GM18867 (cell line): ENCODE data around the gene PURA.

Source experiments
- ATAC-seq: cut with Tn5 transposase; IDR thresholded peaks from one replicate; pipeline ENCODE4 v1.9.1; 2021; ENCODE audit warnings: mild to moderate bottlenecking, moderate library complexity; ENCODE audit not compliant: unreplicated experiment

The PURA gene

GRCh38 chr5:140157032-140157781 lies 43.3 kb downstream of the PURA start:
- peak; percentile 94 for ATAC-seq

GRCh38 chr5:140159014-140159927 lies 45.4 kb downstream of the PURA start:
- no peak for ATAC-seq

GRCh38 chr5:140162275-140162674 lies 48.4 kb downstream of the PURA start:
- ATAC-seq = no peak

- no peak for ATAC-seq
Observed at GRCh38 chr5:140162781-140163180, 48.9 kb downstream of the PURA start.

GRCh38 chr5:140165101-140165922 lies 51.4 kb downstream of the PURA start:
- no peak for ATAC-seq

- no peak for ATAC-seq
Observed at GRCh38 chr5:140165923-140166270, 52.0 kb downstream of the PURA start.

- no peak for ATAC-seq
Observed at GRCh38 chr5:140166911-140167310, 53.0 kb downstream of the PURA start.

GRCh38 chr5:140168371-140168770 lies 54.5 kb downstream of the PURA start:
- ATAC-seq = no peak

GRCh38 chr5:140169410-140169809 lies 55.5 kb downstream of the PURA start:
- no peak for ATAC-seq

GRCh38 chr5:140172483-140172882 lies 58.6 kb downstream of the PURA start:
- no peak for ATAC-seq

GRCh38 chr5:140174014-140174413 lies 60.1 kb downstream of the PURA start:
- ATAC-seq = no peak

GRCh38 chr5:140174465-140175366 lies 60.8 kb downstream of the PURA start, which contains the start of gene CYSTM1:
Gene CYSTM1, plus strand, starts transcription at chr5:140175188. Its CDS starts 19,278 bp downstream, at chr5:140194466.
- peak; percentile 92 for ATAC-seq
